ENCODE data around the gene PALLD. TPM values are rescaled to one million over a fixed set of nuclear protein-coding genes. Genes with fewer than 3 reads are reported as not detected.
"Not testable (repeated sequence)": the region's sequence is repeated elsewhere in the genome, so short reads cannot be mapped to it uniquely, and the experiment has no call there.

The PALLD gene
- total RNA-seq, 1 donor from 2014 or later, result 22.9 TPM

- Mint-ChIP-seq H3K36me3 (ENCODE audit: low read depth) (no peaks in the 10 kb centered on the region), H3K27me3 (ENCODE audit: insufficient read depth) (peaks cover 2% of the 10 kb centered on the region), H3K27ac (no peak overlapping the region), H3K4me3 (no peak overlapping the region), H3K4me1 (ENCODE audit: low read depth) (no peaks in the 10 kb centered on the region), H3K9me3 (no peaks in the 10 kb centered on the region)
- intact Hi-C loops (cut with micrococcal nuclease), result no loop called here
- no peak for DNase-seq (ENCODE audit: low spot score)
Measured at GRCh38 chr4:168793542-168793941, 296.7 kb downstream of the PALLD start.

- Mint-ChIP-seq H3K36me3 (ENCODE audit: low read depth) (no peaks in the 10 kb centered on the region), H3K27ac (no peak overlapping the region), H3K27me3 (ENCODE audit: insufficient read depth) (peaks cover 2% of the 10 kb centered on the region), H3K9me3 (no peaks in the 10 kb centered on the region), H3K4me3 (no peak overlapping the region), H3K4me1 (ENCODE audit: low read depth) (no peaks in the 10 kb centered on the region)
- intact Hi-C loops (cut with micrococcal nuclease), result no loop called here
- DNase-seq (ENCODE audit: low spot score), result no peak
Measured at GRCh38 chr4:168794092-168794707, 297.3 kb downstream of the PALLD start.

- no peaks in the 10 kb centered on the region for H3K36me3 Mint-ChIP-seq (ENCODE audit: low read depth)
- no peak overlapping the region for H3K4me3 Mint-ChIP-seq
- intact Hi-C loops (cut with micrococcal nuclease), result no loop called here
- no peaks in the 10 kb centered on the region for H3K4me1 Mint-ChIP-seq (ENCODE audit: low read depth)
- peaks cover 2% of the 10 kb centered on the region for H3K27me3 Mint-ChIP-seq (ENCODE audit: insufficient read depth)
- no peak overlapping the region for H3K27ac Mint-ChIP-seq
- H3K9me3 Mint-ChIP-seq, result no peaks in the 10 kb centered on the region
- no peak for DNase-seq (ENCODE audit: low spot score)
Measured at GRCh38 chr4:168794881-168795280, 298.0 kb downstream of the PALLD start.

GRCh38 chr4:168795346-168795745, 298.5 kb downstream of the PALLD start:
- H3K4me1 Mint-ChIP-seq (ENCODE audit: low read depth), result no peaks in the 10 kb centered on the region
- H3K27ac Mint-ChIP-seq, result no peak overlapping the region
- H3K27me3 Mint-ChIP-seq (ENCODE audit: insufficient read depth), result peaks cover 2% of the 10 kb centered on the region
- no peaks in the 10 kb centered on the region for H3K9me3 Mint-ChIP-seq
- intact Hi-C loops (cut with micrococcal nuclease), result no loop called here
- no peak for DNase-seq (ENCODE audit: low spot score)
- no peaks in the 10 kb centered on the region for H3K36me3 Mint-ChIP-seq (ENCODE audit: low read depth)
- H3K4me3 Mint-ChIP-seq, result no peak overlapping the region

- Mint-ChIP-seq H3K27me3 (ENCODE audit: insufficient read depth) (peaks cover 2% of the 10 kb centered on the region), H3K27ac (no peak overlapping the region), H3K36me3 (ENCODE audit: low read depth) (no peaks in the 10 kb centered on the region), H3K4me1 (ENCODE audit: low read depth) (no peaks in the 10 kb centered on the region), H3K4me3 (no peak overlapping the region), H3K9me3 (no peaks in the 10 kb centered on the region)
- no peak for DNase-seq (ENCODE audit: low spot score)
- intact Hi-C loops (cut with micrococcal nuclease), result no loop called here
Measured at GRCh38 chr4:168796362-168797106, 299.7 kb downstream of the PALLD start.

- peaks cover 4% of the 10 kb centered on the region for H3K9me3 Mint-ChIP-seq
- no peak overlapping the region for H3K27ac Mint-ChIP-seq
- DNase-seq (ENCODE audit: low spot score), result no peak
- no peak overlapping the region for H3K4me3 Mint-ChIP-seq
- peaks cover 2% of the 10 kb centered on the region for H3K27me3 Mint-ChIP-seq (ENCODE audit: insufficient read depth)
- no peaks in the 10 kb centered on the region for H3K36me3 Mint-ChIP-seq (ENCODE audit: low read depth)
- intact Hi-C loops (cut with micrococcal nuclease), result no loop called here
- H3K4me1 Mint-ChIP-seq (ENCODE audit: low read depth), result no peaks in the 10 kb centered on the region
Measured at GRCh38 chr4:168797194-168797593, 300.3 kb downstream of the PALLD start.

- Mint-ChIP-seq H3K9me3 (peaks cover 6% of the 10 kb centered on the region), H3K27me3 (ENCODE audit: insufficient read depth) (peaks cover 2% of the 10 kb centered on the region), H3K4me3 (no peak overlapping the region), H3K36me3 (ENCODE audit: low read depth) (no peaks in the 10 kb centered on the region), H3K4me1 (ENCODE audit: low read depth) (no peaks in the 10 kb centered on the region), H3K27ac (no peak overlapping the region)
- intact Hi-C loops (cut with micrococcal nuclease), result no loop called here
- no peak for DNase-seq (ENCODE audit: low spot score)
Measured at GRCh38 chr4:168797738-168798375, 301.0 kb downstream of the PALLD start.

- Mint-ChIP-seq H3K36me3 (ENCODE audit: low read depth) (no peaks in the 10 kb centered on the region), H3K4me3 (no peak overlapping the region), H3K4me1 (ENCODE audit: low read depth) (no peaks in the 10 kb centered on the region), H3K27ac (no peak overlapping the region), H3K27me3 (ENCODE audit: insufficient read depth) (peaks cover 2% of the 10 kb centered on the region), H3K9me3 (peaks cover 6% of the 10 kb centered on the region)
- intact Hi-C loops (cut with micrococcal nuclease), result no loop called here
- no peak for DNase-seq (ENCODE audit: low spot score)
Measured at GRCh38 chr4:168800926-168801325, 304.1 kb downstream of the PALLD start.

- DNase-seq (ENCODE audit: low spot score), result no peak
- Mint-ChIP-seq H3K27ac (no peak overlapping the region), H3K36me3 (ENCODE audit: low read depth) (no peaks in the 10 kb centered on the region), H3K4me3 (no peak overlapping the region), H3K4me1 (ENCODE audit: low read depth) (no peaks in the 10 kb centered on the region), H3K27me3 (ENCODE audit: insufficient read depth) (no peaks in the 10 kb centered on the region), H3K9me3 (peaks cover 6% of the 10 kb centered on the region)
- intact Hi-C loops (cut with micrococcal nuclease), result no loop called here
Measured at GRCh38 chr4:168802222-168802621, 305.4 kb downstream of the PALLD start.

- H3K27ac Mint-ChIP-seq; H3K27me3 Mint-ChIP-seq (ENCODE audit: insufficient read depth); H3K4me1 Mint-ChIP-seq (ENCODE audit: low read depth); H3K4me3 Mint-ChIP-seq; DNase-seq (ENCODE audit: low spot score); H3K36me3 Mint-ChIP-seq (ENCODE audit: low read depth); H3K9me3 Mint-ChIP-seq; intact Hi-C loops (cut with micrococcal nuclease): not testable (repeated sequence)
Measured at GRCh38 chr4:168803052-168803451, 306.2 kb downstream of the PALLD start.

GRCh38 chr4:168803732-168804131, 306.9 kb downstream of the PALLD start:
- H3K27me3 Mint-ChIP-seq (ENCODE audit: insufficient read depth), result no peaks in the 10 kb centered on the region
- intact Hi-C loops (cut with micrococcal nuclease), result no loop called here
- H3K36me3 Mint-ChIP-seq (ENCODE audit: low read depth), result no peaks in the 10 kb centered on the region
- no peaks in the 10 kb centered on the region for H3K4me1 Mint-ChIP-seq (ENCODE audit: low read depth)
- no peak overlapping the region for H3K4me3 Mint-ChIP-seq
- no peak overlapping the region for H3K27ac Mint-ChIP-seq
- DNase-seq (ENCODE audit: low spot score), result no peak
- peaks cover 6% of the 10 kb centered on the region for H3K9me3 Mint-ChIP-seq

GRCh38 chr4:168804146-168804545, 307.3 kb downstream of the PALLD start:
- Mint-ChIP-seq H3K27me3 (ENCODE audit: insufficient read depth) (peaks cover under 1% of the 10 kb centered on the region), H3K9me3 (peaks cover 6% of the 10 kb centered on the region), H3K27ac (no peak overlapping the region), H3K4me3 (no peak overlapping the region), H3K4me1 (ENCODE audit: low read depth) (no peaks in the 10 kb centered on the region), H3K36me3 (ENCODE audit: low read depth) (no peaks in the 10 kb centered on the region)
- DNase-seq (ENCODE audit: low spot score), result no peak
- intact Hi-C loops (cut with micrococcal nuclease), result no loop called here

GRCh38 chr4:168805341-168805740, 308.5 kb downstream of the PALLD start:
- DNase-seq (ENCODE audit: low spot score), result no peak
- no peak overlapping the region for H3K27ac Mint-ChIP-seq
- no peak overlapping the region for H3K4me3 Mint-ChIP-seq
- peaks cover 6% of the 10 kb centered on the region for H3K9me3 Mint-ChIP-seq
- intact Hi-C loops (cut with micrococcal nuclease), result no loop called here
- peaks cover 2% of the 10 kb centered on the region for H3K27me3 Mint-ChIP-seq (ENCODE audit: insufficient read depth)
- no peaks in the 10 kb centered on the region for H3K36me3 Mint-ChIP-seq (ENCODE audit: low read depth)
- no peaks in the 10 kb centered on the region for H3K4me1 Mint-ChIP-seq (ENCODE audit: low read depth)

Data from activated T-helper 1 cell treated with anti-CD3 and anti-CD28 coated beads, Interleukin-12 subunit alpha, Interleukin-12 subunit beta, Interleukin-2, Interleukin-4 antibody, amounts not matched to agents 30 ng/mL and 10 ng/mL and 1 ng/mL, durations not matched to agents 14 hours and 24 hours and 36 hours (primary cell).